ENCODE data around the gene USP34.
"Not testable (repeated sequence)": the region's sequence is repeated elsewhere in the genome, so short reads cannot be mapped to it uniquely, and the experiment has no call there.

Gene USP34

DNA sequence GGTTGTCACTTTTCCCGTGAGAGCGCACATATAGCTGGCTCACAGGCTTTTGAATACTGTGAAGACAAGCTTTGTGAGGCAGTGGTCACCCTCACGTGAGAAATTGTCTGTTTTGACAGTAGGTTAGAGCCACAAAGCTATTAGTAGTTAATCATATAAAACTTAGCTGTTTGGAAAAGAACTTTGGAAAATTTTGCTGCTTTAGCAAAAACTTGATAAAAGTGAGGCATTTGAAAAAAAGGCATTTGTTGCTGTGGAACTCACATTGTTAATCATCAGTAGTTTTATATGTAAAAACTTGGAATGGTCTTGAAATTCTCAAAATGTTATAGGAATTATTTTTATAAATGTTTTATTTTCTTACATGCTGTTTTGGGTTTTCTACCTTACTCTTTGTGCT lies 286.6 kb downstream of the USP34 start:
- no peak for DNase-seq (ENCODE audit: low read depth)

DNA sequence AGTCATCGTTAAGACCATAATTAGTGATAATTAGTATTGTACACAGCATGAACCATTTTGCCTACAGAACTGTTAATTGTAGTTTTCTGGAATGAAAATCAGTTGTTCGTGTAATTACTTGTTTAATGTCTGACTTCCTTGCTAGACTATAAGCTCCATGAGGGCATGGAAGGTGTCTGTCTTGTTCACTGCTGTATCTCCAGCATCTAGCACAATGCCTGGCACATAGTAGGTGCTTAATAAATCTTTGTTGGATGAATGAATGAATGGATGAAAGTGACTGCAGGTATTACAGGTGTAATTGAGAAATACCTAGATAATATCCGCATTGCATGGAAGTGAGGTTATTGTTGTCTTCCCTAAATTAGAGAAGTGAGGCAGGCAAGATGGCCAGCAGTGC lies 287.1 kb downstream of the USP34 start:
- no peak for DNase-seq (ENCODE audit: low read depth)

GRCh38 chr2:61182059-61182383 lies 288.9 kb downstream of the USP34 start:
- DNase-seq (ENCODE audit: low read depth) = no peak

- no peak for DNase-seq (ENCODE audit: low read depth)
These were observed 289.4 kb downstream of the USP34 start for GRCh38 chr2:61181382-61182058.

- DNase-seq (ENCODE audit: low read depth) = no peak
These were observed 290.2 kb downstream of the USP34 start for GRCh38 chr2:61180686-61181085.

DNA sequence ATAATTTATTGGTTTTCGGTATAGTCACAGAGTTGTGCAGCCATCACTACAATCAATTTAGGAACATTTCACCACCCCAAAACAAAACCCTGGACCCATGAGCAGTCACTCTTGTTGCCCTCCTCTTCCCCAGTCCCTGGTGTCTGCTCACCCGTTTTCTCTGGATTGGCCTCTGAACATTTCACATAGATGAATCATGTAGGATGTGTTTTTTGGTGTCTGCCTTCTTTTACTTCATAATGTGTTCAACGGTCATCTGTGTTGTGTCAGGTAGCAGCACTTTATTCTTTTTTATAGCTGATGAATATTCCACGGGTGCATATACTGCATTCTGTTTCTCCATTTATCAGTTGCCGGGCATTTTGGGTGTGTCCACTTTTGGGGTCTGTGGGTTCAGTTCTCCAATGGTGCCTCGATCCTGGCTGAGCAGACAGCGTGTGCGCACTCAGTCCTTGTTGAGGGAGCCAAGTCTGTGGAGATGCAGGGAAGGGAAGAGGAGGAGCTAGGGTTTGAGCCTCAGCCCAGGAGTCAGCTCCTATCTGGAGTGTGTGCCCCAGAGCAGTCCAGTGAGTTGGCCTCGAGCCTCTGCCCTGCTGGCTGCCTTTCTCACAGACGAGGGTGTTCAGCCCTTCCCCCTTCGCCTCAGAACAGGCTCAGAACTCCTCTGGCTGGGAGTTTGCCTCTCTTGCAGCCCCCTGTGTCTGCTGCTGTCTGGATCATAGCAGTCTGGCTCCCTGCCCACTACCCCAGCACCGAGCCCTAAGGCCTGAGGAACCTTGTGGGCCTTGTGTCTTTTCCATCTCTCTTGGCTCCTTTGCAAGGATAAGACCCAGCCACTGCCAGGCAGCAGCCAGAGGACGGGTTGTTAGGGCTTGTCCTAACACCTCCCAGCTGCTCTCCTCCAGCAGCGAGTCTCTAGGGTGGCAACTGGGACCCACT lies 290.9 kb downstream of the USP34 start:
- no peak for DNase-seq (ENCODE audit: low read depth)

GRCh38 chr2:61178603-61179545 lies 292.0 kb downstream of the USP34 start:
- no peak for DNase-seq (ENCODE audit: low read depth)

- DNase-seq (ENCODE audit: low read depth) = peak; percentile 19
These were observed 292.9 kb downstream of the USP34 start for GRCh38 chr2:61177727-61178549.

- peak; percentile 91 for DNase-seq (ENCODE audit: low read depth)
These were observed 293.8 kb downstream of the USP34 start for GRCh38 chr2:61176755-61177726.

GRCh38 chr2:61175036-61175435 lies 295.9 kb downstream of the USP34 start:
- no peak for DNase-seq (ENCODE audit: low read depth)

GRCh38 chr2:61173116-61173515 lies 297.8 kb downstream of the USP34 start:
- no peak for DNase-seq (ENCODE audit: low read depth)

DNA sequence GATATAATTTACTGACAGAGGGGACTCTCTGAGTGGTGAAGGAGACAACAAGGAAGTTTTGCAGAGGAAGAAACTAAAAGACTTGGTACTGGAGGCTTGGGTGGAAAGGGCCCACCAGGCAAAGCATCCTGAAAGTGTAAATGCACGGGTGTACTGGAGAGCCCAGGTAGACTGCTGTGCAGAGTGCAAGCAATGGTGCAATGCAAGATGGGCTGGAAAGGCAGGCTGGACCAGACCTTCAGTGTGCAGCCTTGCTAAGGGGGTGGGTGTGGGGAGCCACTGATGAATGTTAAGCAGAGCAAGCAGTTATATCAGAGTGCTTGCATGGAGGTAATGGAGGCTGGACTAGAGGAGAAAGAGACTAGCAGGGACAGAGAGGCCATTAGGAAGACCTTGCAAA lies 298.2 kb downstream of the USP34 start:
- DNase-seq (ENCODE audit: low read depth) = no peak

- no peak for DNase-seq (ENCODE audit: low read depth)
These were observed 303.3 kb downstream of the USP34 start for GRCh38 chr2:61167579-61167978.

DNA sequence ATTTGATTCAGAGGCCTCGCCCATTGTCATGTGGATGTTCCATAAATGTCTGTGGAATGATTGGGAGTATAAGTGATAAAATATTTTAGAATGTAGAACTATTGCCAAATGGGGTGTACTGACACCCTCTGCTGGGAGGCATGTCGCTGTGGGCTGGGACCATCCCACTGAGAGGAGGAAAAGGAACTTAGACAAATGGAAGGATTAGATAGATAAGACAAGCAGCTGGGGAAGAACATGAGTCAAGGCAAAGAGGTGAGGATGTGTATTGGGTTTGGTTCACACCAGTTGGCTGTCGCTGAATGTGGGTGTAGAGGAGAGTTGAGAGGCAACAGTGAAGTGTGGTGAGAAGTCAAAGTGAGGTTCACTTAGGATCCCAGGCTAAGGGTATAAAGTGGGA lies 304.9 kb downstream of the USP34 start:
- DNase-seq (ENCODE audit: low read depth) = no peak

- not testable (repeated sequence) for DNase-seq (ENCODE audit: low read depth)
These were observed 305.8 kb downstream of the USP34 start for GRCh38 chr2:61165082-61165481.

- no peak for DNase-seq (ENCODE audit: low read depth)
These were observed 308.2 kb downstream of the USP34 start for GRCh38 chr2:61162721-61163120.

DNA sequence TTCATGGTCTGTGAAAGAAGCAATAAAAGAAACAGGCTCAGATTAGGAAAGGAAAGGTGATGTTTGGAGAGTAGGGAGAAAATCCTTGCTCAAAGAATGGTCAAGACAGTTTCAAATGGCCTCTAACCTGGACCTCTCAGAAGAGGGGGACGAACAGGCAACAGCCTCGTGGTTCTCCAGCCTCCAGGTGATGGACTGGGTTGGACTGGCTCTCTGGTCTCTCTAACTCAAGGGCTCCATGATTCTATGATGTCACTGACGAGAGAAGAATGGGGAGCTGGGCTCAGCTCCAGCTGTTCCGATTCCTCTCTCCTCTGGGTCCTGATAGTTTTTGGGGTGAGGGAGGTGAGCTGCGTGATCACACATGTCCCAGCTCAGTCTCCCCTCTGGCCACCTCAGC lies 309.0 kb downstream of the USP34 start, which contains the start of gene C2orf74:
Gene C2orf74, plus strand, starts transcription at position 301 of the 400 bp plus-strand sequence. CDS start 327 bp downstream, outside the sequence.
- no peak for DNase-seq (ENCODE audit: low read depth)

DNA sequence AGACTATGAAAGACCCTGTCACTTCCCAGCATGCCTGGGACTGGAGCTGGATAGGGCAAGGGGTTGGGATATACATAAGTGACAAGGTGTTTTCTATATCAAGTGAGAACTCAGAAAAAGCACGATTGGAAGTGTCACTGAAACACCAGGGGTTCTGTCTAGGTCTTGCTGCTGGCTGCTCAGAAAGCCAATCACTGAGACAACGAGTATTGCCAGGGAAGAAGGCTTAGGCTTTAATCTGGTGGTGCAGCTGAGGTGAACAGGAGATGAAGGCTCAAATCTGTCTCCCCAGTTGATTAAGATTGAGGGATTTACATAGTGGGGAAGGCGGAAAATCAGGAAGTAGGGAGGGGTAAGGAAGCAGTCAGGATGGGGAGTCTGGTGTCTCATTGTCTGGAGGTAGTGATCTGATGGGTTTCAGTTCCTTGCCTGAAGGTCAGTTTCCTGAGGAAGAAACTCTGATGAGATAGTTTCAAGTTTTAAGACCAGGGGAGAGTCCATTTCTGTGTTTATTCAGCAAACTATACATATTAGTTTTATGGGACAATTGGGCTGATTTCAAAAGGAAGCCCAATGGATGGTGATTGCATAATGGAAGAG lies 312.4 kb downstream of the USP34 start:
- DNase-seq (ENCODE audit: low read depth) = no peak

GRCh38 chr2:61157371-61158003 lies 313.4 kb downstream of the USP34 start:
- DNase-seq (ENCODE audit: low read depth) = no peak

All from stimulated activated CD8-positive, alpha-beta memory T cell treated with anti-CD3 and anti-CD28 coated beads, Interleukin-12 subunit alpha, Interleukin-12 subunit beta, amount 100 ng/mL, for 4 hours (primary cell).